Left ventricle myocardium inferior (tissue), 1 donor: ENCODE data around the gene FRMD3. TPM values are rescaled to one million over a fixed set of nuclear protein-coding genes. Genes with fewer than 3 reads are reported as not detected.
A peak's percentile ranks its signal among the peaks of the same experiment; 100 is the strongest.

Source experiments
- DNase-seq: peaks from one replicate; pipeline ENCODE4 v3.0.0-alpha.2; 2020
- H3K27ac ChIP-seq: fragments of 200-600 bp; replicated peaks from 2 replicates; pipeline ENCODE4 v1.8.0; 2021
- H3K27me3 ChIP-seq: fragments of 200-600 bp; 2 replicates; pipeline ENCODE4 v1.8.0; 2021; ENCODE audit warnings: low read depth
- H3K36me3 ChIP-seq: fragments of 200-600 bp; 2 replicates; pipeline ENCODE4 v1.8.0; 2021
- H3K4me1 ChIP-seq: fragments of 200-600 bp; 2 replicates; pipeline ENCODE4 v1.8.0; 2021
- H3K4me3 ChIP-seq: fragments of 200-600 bp; 2 replicates; pipeline ENCODE4 v1.8.0; 2021; ENCODE audit warnings: mild to moderate bottlenecking, moderate library complexity
- H3K9me3 ChIP-seq: fragments of 200-600 bp; replicated peaks from 2 replicates; pipeline ENCODE4 v1.8.0; 2021
- intact Hi-C: fragments of 100-400 bp; cut with micrococcal nuclease; formaldehyde crosslinking; loops from one replicate; pipeline ENCODE4 v1.11.0; 2022
- total RNA-seq: library from RNA; stranded (reverse); fragmentation: NEBNext Ultra II Directional; extraction: Animal tissue kit (Norgen Biotek cat#: 25700); gene quantifications from one replicate; pipeline ENCODE4 v1.2.1, GENCODE V29; 2021
- TF ChIP-seq, protein P1 (sequence below): fragments of 200-600 bp; IDR thresholded peaks from 2 replicates; pipeline ENCODE4 v1.8.0; 2021; ENCODE audit warnings: antibody characterized with exemption, mild to moderate bottlenecking, borderline replicate concordance
- donor health status: DM: no; HTN: yes; CAD: no; lungs with severe emphysema.

The FRMD3 gene
- total RNA-seq, 1 donor from 2014 or later, result 131 TPM

DNA sequence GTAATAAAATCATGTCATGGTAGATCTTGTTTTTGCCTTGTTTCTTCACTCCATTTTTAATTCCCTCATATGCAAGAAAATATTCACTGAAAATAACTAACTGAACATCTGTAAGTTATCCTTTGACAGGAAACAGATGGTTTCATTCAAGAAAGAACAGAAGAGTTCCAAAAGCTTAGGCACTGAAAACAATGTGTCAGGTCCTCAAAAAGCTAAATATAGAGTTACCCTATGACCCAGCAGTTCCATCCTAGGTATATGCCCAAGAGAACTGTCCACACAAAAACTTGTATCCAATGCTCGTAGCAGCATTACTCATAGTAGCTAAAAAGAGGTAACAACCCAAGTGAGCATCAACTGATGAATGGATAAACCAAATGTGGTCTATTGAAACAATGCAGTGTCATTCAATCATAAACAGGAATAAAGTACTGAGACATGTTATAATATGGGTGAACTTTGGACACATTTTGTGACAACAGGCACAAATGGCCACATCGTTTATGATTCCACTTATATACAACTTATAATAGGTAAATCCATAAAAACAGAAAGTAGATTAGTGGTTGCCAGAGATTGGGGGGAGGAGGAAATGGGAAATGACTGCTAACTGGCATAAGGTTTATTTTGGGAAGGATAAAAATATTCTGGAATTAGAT is 231.0 kb downstream of the FRMD3 start:
- Histone ChIP-seq H3K9me3 (no peaks in the 10 kb centered on the region), H3K4me3 (no peak overlapping the region), H3K4me1 (peaks cover 45% of the 10 kb centered on the region), H3K36me3 (peaks cover 11% of the 10 kb centered on the region), H3K27me3 (no peaks in the 10 kb centered on the region), H3K27ac (peak overlapping the region; percentile 34)
- intact Hi-C loops, result no loop called here
- DNase-seq, result no peak
- TF ChIP-seq, protein P1, sequence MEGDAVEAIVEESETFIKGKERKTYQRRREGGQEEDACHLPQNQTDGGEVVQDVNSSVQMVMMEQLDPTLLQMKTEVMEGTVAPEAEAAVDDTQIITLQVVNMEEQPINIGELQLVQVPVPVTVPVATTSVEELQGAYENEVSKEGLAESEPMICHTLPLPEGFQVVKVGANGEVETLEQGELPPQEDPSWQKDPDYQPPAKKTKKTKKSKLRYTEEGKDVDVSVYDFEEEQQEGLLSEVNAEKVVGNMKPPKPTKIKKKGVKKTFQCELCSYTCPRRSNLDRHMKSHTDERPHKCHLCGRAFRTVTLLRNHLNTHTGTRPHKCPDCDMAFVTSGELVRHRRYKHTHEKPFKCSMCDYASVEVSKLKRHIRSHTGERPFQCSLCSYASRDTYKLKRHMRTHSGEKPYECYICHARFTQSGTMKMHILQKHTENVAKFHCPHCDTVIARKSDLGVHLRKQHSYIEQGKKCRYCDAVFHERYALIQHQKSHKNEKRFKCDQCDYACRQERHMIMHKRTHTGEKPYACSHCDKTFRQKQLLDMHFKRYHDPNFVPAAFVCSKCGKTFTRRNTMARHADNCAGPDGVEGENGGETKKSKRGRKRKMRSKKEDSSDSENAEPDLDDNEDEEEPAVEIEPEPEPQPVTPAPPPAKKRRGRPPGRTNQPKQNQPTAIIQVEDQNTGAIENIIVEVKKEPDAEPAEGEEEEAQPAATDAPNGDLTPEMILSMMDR, result no peak

DNA sequence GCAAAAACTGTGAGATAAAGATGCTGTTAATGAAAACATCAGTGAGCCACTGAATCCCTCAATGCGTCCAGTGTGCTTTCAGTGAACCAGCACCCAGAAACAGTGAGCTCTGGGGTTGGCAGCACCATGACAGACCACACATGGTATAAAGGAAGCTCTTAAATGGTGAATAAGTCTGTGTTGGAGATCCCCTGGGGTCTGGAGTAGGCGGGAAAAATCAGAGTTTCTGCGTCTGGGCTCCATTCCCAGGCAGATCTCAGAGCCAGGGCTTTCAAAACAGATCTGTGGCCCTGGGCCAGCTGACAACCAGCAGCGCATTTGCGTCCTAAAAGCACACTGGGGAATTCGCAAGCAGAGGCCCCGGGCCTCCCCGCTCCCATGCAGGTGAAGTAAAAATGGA is 233.5 kb downstream of the FRMD3 start:
- intact Hi-C loops, result no loop called here
- Histone ChIP-seq H3K27me3 (no peaks in the 10 kb centered on the region), H3K36me3 (no peaks in the 10 kb centered on the region), H3K4me1 (peaks cover 45% of the 10 kb centered on the region), H3K27ac (peak overlapping the region; percentile 68), H3K4me3 (no peak overlapping the region), H3K9me3 (no peaks in the 10 kb centered on the region)
- TF ChIP-seq, protein P1, result no peak
- peak; percentile 88 for DNase-seq

DNA sequence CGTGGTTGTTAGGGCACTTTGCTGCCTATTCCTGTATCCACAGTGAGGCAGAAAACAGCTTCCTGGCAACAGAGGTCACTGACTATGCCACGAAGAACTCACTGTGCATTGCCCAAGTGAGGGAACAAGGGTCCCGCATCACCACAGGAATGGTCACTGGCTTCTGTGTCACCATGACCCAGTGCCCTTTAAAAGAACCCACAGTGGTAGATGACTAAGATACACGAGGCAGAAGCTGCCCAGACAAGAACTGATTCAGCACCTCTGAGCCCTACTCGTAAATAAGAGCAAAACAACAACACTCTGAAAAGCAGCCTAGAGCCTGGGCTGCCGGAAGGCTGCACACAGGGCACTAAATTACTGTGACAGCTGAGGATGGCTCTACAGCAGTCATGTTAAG is 238.6 kb downstream of the FRMD3 start:
- Histone ChIP-seq H3K4me1 (peaks cover 12% of the 10 kb centered on the region), H3K36me3 (peaks cover 32% of the 10 kb centered on the region), H3K27me3 (no peaks in the 10 kb centered on the region), H3K27ac (no peak overlapping the region), H3K9me3 (no peaks in the 10 kb centered on the region), H3K4me3 (no peak overlapping the region)
- DNase-seq, result no peak
- TF ChIP-seq, protein P1, result no peak
- intact Hi-C loops, result no loop called here

DNA sequence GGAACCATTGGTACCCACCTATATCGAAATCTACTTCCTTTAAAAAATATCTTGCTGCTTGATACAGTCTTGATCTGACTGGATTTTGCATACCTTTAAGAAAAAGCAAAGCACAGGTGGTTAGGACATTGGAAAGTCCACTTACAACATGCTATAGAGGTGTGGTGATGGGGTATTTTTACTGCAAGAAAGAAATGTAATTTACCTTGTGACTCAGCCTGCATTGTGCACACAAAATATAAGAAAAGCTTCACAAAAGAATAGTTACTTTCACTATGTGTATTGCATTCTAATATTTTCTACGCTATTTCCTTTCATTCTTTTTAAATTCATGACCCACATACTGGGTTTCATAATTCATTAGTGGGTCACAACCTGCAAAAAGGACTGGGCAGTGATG is 239.1 kb downstream of the FRMD3 start:
- peaks cover 37% of the 10 kb centered on the region for H3K36me3 ChIP-seq
- intact Hi-C loops, result no loop called here
- no peak for DNase-seq
- TF ChIP-seq, protein P1, result no peak
- no peak overlapping the region for H3K4me3 ChIP-seq
- no peaks in the 10 kb centered on the region for H3K27me3 ChIP-seq
- H3K27ac ChIP-seq, result no peak overlapping the region
- H3K4me1 ChIP-seq, result peaks cover 7% of the 10 kb centered on the region
- no peaks in the 10 kb centered on the region for H3K9me3 ChIP-seq

DNA sequence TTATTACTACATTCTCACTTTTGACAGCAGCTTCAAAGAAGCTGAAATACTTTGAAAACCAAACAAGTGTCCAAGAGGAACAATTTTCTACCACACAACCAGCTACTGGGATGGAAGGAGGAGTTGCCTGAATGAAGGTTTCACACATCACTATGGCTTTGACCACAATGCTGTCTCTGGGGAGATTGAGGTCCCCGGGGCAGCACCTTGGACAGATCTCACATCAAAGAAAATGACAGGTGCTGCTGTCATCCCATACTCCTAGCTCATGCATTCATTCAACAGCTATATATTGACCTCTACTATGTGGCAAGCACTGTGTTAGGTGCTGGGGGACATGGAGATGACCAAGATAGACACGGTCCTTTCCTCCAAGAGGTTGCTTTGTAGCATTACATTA is 242.1 kb downstream of the FRMD3 start:
- Histone ChIP-seq H3K36me3 (peaks cover 37% of the 10 kb centered on the region), H3K27me3 (no peaks in the 10 kb centered on the region), H3K27ac (no peak overlapping the region), H3K4me3 (no peak overlapping the region), H3K4me1 (peaks cover 6% of the 10 kb centered on the region), H3K9me3 (no peaks in the 10 kb centered on the region)
- no peak for DNase-seq
- TF ChIP-seq, protein P1, result no peak
- intact Hi-C loops, result no loop called here
